Measurements from ENCODE around the gene ACOD1. TPM values are rescaled to one million over a fixed set of nuclear protein-coding genes. Genes with fewer than 3 reads are reported as not detected.

The ACOD1 gene
- total RNA-seq, 1 donor from 2014 or later = not detected

GRCh38 chr13:76943646-76944045 lies 4.7 kb upstream of the ACOD1 start:
- Histone ChIP-seq H3K36me3 (no peaks in the 10 kb centered on the region), H3K4me1 (peaks cover 10% of the 10 kb centered on the region), H3K4me3 (no peak overlapping the region), H3K9me3 (no peaks in the 10 kb centered on the region), H3K27me3 (no peaks in the 10 kb centered on the region), H3K27ac (no peak overlapping the region)
- TF ChIP-seq POLR2AphosphoS5 (IDR thresholded peaks at IDR 0.05; ENCODE audit: insufficient read depth in 1 of 2, low read depth in 1 of 2) (no peak), POLR2A (IDR thresholded peaks at IDR 0.05) (no peak), CTCF (IDR thresholded peaks at IDR 0.05) (no peak)
- no peak for DNase-seq (ENCODE audit: extremely low spot score in 2 of 2)
- intact Hi-C loops (cut with DNase I) = no loop called here

- H3K4me3 ChIP-seq = no peak overlapping the region
- H3K27ac ChIP-seq = no peak overlapping the region
- peaks cover 10% of the 10 kb centered on the region for H3K4me1 ChIP-seq
- TF ChIP-seq POLR2A (IDR thresholded peaks at IDR 0.05) = no peak
- TF ChIP-seq POLR2AphosphoS5 (IDR thresholded peaks at IDR 0.05; ENCODE audit: insufficient read depth in 1 of 2, low read depth in 1 of 2) = peak in 1 of 2 donors; percentile 52
- TF ChIP-seq CTCF (IDR thresholded peaks at IDR 0.05) = no peak
- intact Hi-C loops (cut with DNase I) = no loop called here
- no peaks in the 10 kb centered on the region for H3K9me3 ChIP-seq
- DNase-seq (ENCODE audit: extremely low spot score in 2 of 2) = no peak
- H3K36me3 ChIP-seq = no peaks in the 10 kb centered on the region
- no peaks in the 10 kb centered on the region for H3K27me3 ChIP-seq
These were observed 3.9 kb upstream of the ACOD1 start for GRCh38 chr13:76944456-76944855.

GRCh38 chr13:76950101-76950500 lies 1.8 kb downstream of the ACOD1 start:
- H3K4me1 ChIP-seq = peaks cover 2% of the 10 kb centered on the region
- no peaks in the 10 kb centered on the region for H3K36me3 ChIP-seq
- no peak for TF ChIP-seq POLR2A (IDR thresholded peaks at IDR 0.05)
- TF ChIP-seq POLR2AphosphoS5 (IDR thresholded peaks at IDR 0.05; ENCODE audit: insufficient read depth in 1 of 2, low read depth in 1 of 2) = no peak
- TF ChIP-seq CTCF (IDR thresholded peaks at IDR 0.05) = no peak
- no peak for DNase-seq (ENCODE audit: extremely low spot score in 2 of 2)
- no peak overlapping the region for H3K27ac ChIP-seq
- H3K4me3 ChIP-seq = no peak overlapping the region
- no peaks in the 10 kb centered on the region for H3K9me3 ChIP-seq
- intact Hi-C loops (cut with DNase I) = no loop called here
- H3K27me3 ChIP-seq = no peaks in the 10 kb centered on the region

GRCh38 chr13:76953968-76954367 lies 5.7 kb downstream of the ACOD1 start:
- intact Hi-C loops (cut with DNase I) = no loop called here
- H3K36me3 ChIP-seq = no peaks in the 10 kb centered on the region
- H3K4me1 ChIP-seq = no peaks in the 10 kb centered on the region
- DNase-seq (ENCODE audit: extremely low spot score in 2 of 2) = no peak
- H3K9me3 ChIP-seq = no peaks in the 10 kb centered on the region
- H3K27ac ChIP-seq = no peak overlapping the region
- no peaks in the 10 kb centered on the region for H3K27me3 ChIP-seq
- no peak overlapping the region for H3K4me3 ChIP-seq
- TF ChIP-seq POLR2AphosphoS5 (IDR thresholded peaks at IDR 0.05; ENCODE audit: insufficient read depth in 1 of 2, low read depth in 1 of 2) = no peak
- TF ChIP-seq CTCF (IDR thresholded peaks at IDR 0.05) = no peak
- no peak for TF ChIP-seq POLR2A (IDR thresholded peaks at IDR 0.05)

GRCh38 chr13:76954538-76954937 lies 6.2 kb downstream of the ACOD1 start:
- no peak for DNase-seq (ENCODE audit: extremely low spot score in 2 of 2)
- Histone ChIP-seq H3K4me1 (no peaks in the 10 kb centered on the region), H3K36me3 (no peaks in the 10 kb centered on the region), H3K27ac (no peak overlapping the region), H3K9me3 (no peaks in the 10 kb centered on the region), H3K4me3 (no peak overlapping the region), H3K27me3 (no peaks in the 10 kb centered on the region)
- intact Hi-C loops (cut with DNase I) = no loop called here
- TF ChIP-seq POLR2A (IDR thresholded peaks at IDR 0.05) (no peak), CTCF (IDR thresholded peaks at IDR 0.05) (no peak), POLR2AphosphoS5 (IDR thresholded peaks at IDR 0.05; ENCODE audit: insufficient read depth in 1 of 2, low read depth in 1 of 2) (no peak)
